ENCODE results near the gene DSC2. TPM values are rescaled to one million over a fixed set of nuclear protein-coding genes. Genes with fewer than 3 reads are reported as not detected.
"Not testable (repeated sequence)": the region's sequence is repeated elsewhere in the genome, so short reads cannot be mapped to it uniquely, and the experiment has no call there.

The DSC2 gene
- total RNA-seq, 1 experiment from 2014 or later, result 1.6 TPM

DNA sequence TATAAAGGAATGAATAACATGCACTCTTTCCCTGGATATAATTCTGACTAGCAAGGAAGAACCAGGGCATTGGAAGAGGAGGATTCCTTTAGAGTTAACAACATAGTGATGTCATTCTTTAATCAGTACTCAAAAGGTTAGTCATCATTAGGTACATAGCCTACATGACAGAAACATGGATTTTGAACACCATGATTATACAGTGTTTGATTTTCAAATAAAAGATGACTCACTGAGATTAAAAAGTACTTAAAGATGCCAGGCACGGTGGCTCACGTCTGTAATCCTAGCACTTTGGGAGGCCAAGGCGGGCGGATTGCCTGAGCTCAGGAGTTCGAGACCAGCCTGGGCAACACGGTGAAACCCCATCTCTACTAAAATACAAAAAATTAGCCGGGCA is 90.8 kb downstream of the DSC2 start:
- H3K4me1 ChIP-seq (replicated peaks); H3K27me3 ChIP-seq (replicated peaks); H3K27ac ChIP-seq; H3K36me3 ChIP-seq; H3K9me3 ChIP-seq (replicated peaks); H3K4me3 ChIP-seq: not testable (repeated sequence)
- DNase-seq (ENCODE audit: low read depth in 1 of 2, low spot score in 2 of 2), result peak in 1 of 2 experiments; percentile 65

DNA sequence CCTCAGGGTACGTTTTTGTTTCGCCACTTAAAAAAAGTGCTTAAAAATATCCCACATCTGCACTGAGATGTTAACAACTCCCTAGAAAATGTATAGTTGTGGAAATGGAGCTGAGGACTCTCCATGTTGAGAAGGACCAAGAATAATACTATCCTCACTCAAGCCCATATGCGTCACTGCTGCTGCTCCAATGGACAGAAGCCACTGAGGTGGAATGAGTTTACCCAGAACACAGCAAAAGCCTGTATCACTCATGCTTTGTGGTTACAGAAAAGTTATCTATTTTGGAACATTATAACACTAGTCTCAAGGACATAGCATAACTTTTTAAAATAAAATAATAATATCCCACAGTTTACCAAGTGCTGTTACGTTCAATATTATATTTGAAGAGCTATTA is 91.6 kb downstream of the DSC2 start:
- Histone ChIP-seq H3K4me3 (no peak overlapping the region), H3K36me3 (no peaks in the 10 kb centered on the region), H3K4me1 (replicated peaks) (peaks cover 3% of the 10 kb centered on the region; the same call in 1 of the 2 replicates), H3K9me3 (replicated peaks) (no peaks in the 10 kb centered on the region), H3K27ac (no peak overlapping the region), H3K27me3 (replicated peaks) (no peaks in the 10 kb centered on the region)
- no peak for DNase-seq (ENCODE audit: low read depth in 1 of 2, low spot score in 2 of 2)

Other genes starting within 250 kb of the DSC2 start
- 13.9 and 20.0 TPM in 2 replicates for gene DSC3, start 59.7 kb downstream of the DSC2 start, total RNA-seq (2014; rRNA removed; shearing (Covaris generic))
- gene DSC1, start 60.4 kb upstream of the DSC2 start, total RNA-seq (2014; rRNA removed; shearing (Covaris generic)), result not detected in 2 replicates
- not detected in 2 replicates for gene DSG1, start 215.7 kb upstream of the DSC2 start, total RNA-seq (2014; rRNA removed; shearing (Covaris generic))